ENCODE measurements around the gene CDC14A. TPM values are rescaled to one million over a fixed set of nuclear protein-coding genes. Genes with fewer than 3 reads are reported as not detected.

CDC14A gene
- total and polyA plus RNA-seq, 2 donors (not counting 3 experiments of a cell fraction or from before 2014, with no cell fraction given), result 3.4 to 13.9 TPM

- intact Hi-C loops (cut with micrococcal nuclease) (no loop called here), dilution Hi-C loops (cut with MboI; ENCODE audit: extremely low pct_ligation_motif_present, low sequenced_read_pairs) (no loop called here)
- FAIRE-seq (no peak), DNase-seq (ENCODE audit: low read depth, low spot score) (no peak)
- no peaks in the 10 kb centered on the region for H3K27me3 ChIP-seq (ENCODE audit: control insufficient read depth in 2 of 2, insufficient read depth in 2 of 2, low read length in 2 of 2)
- no peaks in the 10 kb centered on the region for H3K4me1 ChIP-seq (ENCODE audit: control insufficient read depth, extremely low read depth, insufficient read depth, low read length)
- ChIA-PET POLR2A (no interaction called here), CTCF (interaction anchor here (1.2 to 1.3 kb wide), 2 partner anchors 13 to 383 kb away, joined by 3 read pairs; no protein-coding TSS in a partner anchor)
- H4K20me1 ChIP-seq (replicated peaks; ENCODE audit: control insufficient read depth, extremely low read depth, insufficient read depth, low read length), result no peaks in the 10 kb centered on the region
- no TSS peak for BruUV-seq (replicated peaks)
- TF ChIP-seq MAX (IDR thresholded peaks at IDR 0.05; ENCODE audit: insufficient read depth, insufficient read length), result no peak
- TF ChIP-seq MYC (IDR thresholded peaks at IDR 0.05; ENCODE audit: low read depth, low read length), result no peak
- no peak for TF ChIP-seq POLR2A (IDR thresholded peaks at IDR 0.05; ENCODE audit: low read depth, low read length)
- no peak for TF ChIP-seq GATA2 (IDR thresholded peaks at IDR 0.05; ENCODE audit: insufficient read depth, insufficient read length, low read depth, low read length)
- no peak for TF ChIP-seq JUN (IDR thresholded peaks at IDR 0.05; ENCODE audit: borderline replicate concordance, insufficient read depth, insufficient read length, low read depth)
- TF ChIP-seq POLR2AphosphoS5 (IDR thresholded peaks at IDR 0.05; ENCODE audit: insufficient read depth, low read depth, low read length), result no peak
- TF ChIP-seq EZH2 (IDR thresholded peaks at IDR 0.05; ENCODE audit: borderline replicate concordance, low read depth, low read length, severe bottlenecking), result no peak
- no peak for TF ChIP-seq CTCF (IDR thresholded peaks at IDR 0.05; ENCODE audit: extremely low read depth in 1 of 2, insufficient read depth in 1 of 2, low read depth in 1 of 2, low read length in 2 of 2)
- no peak for TF ChIP-seq FOS (IDR thresholded peaks at IDR 0.05; ENCODE audit: borderline replicate concordance, insufficient read depth, low read length)
- H3K9ac ChIP-seq (replicated peaks; ENCODE audit: extremely low read depth, insufficient read depth, low read length), result no peak overlapping the region
- no peak overlapping the region for H3K27ac ChIP-seq (ENCODE audit: insufficient read depth, low read depth, low read length)
- peaks cover 0 to 2% of the 10 kb centered on the region in 2 experiments for H3K36me3 ChIP-seq (ENCODE audit: control insufficient read depth in 2 of 2, extremely low read depth in 1 of 2, insufficient read depth in 2 of 2, low read length in 2 of 2)
- no peak overlapping the region for H3K4me3 ChIP-seq (replicated peaks in 1 of 3; ENCODE audit: insufficient read depth in 1 of 3, low read depth in 1 of 3, low read length in 3 of 3)
- no peaks in the 10 kb centered on the region for H3K79me2 ChIP-seq (ENCODE audit: control insufficient read depth, insufficient read depth, low read length)
- H2AFZ ChIP-seq (ENCODE audit: low read depth, low read length), result no peak overlapping the region
- no peaks in the 10 kb centered on the region for H3K9me1 ChIP-seq (replicated peaks; ENCODE audit: control insufficient read depth, extremely low read depth, insufficient read depth, low read length)
- no peak overlapping the region for H3K4me2 ChIP-seq (ENCODE audit: insufficient read depth, low read length)
- H3K9me3 ChIP-seq (replicated peaks; ENCODE audit: control insufficient read depth, insufficient read depth, low read length), result no peaks in the 10 kb centered on the region
Observed at GRCh38 chr1:100485855-100486258, 133.6 kb downstream of the CDC14A start.

All from endothelial cell of umbilical vein (primary cell).